CD4-positive, alpha-beta T cell (primary cell): ENCODE results near the gene URI1. TPM values are rescaled to one million over a fixed set of nuclear protein-coding genes. Genes with fewer than 3 reads are reported as not detected.

Source experiments
- ATAC-seq: fragments of 200-7000 bp; cut with Tn5 transposase; one replicate; pipeline ENCODE4 v1.10.0; 2022; ENCODE audit warnings: mild to moderate bottlenecking; ENCODE audit not compliant: poor library complexity
- CTCF ChIA-PET: fragments of 350-600 bp; sonication (Branson Sonifier 250); formaldehyde crosslinking; loops from one replicate; lab custom pipeline; 2021; ENCODE audit warnings: antibody characterized with exemption, inconsistent platforms; lab: Charles Lee
- POLR2A ChIA-PET: fragments of 350-600 bp; sonication (Branson Sonifier 250); formaldehyde crosslinking; loops from one replicate; lab custom pipeline; 2021; ENCODE audit warnings: antibody characterized with exemption, inconsistent platforms; lab: Charles Lee
- DNase-seq, 14 experiments: peaks; one replicate each; pipeline ENCODE4 v3.0.0-alpha.2; 2013 to 2020; ENCODE audit warnings: mixed read lengths in 2 of 14
- H3K27ac ChIP-seq, 2 donors: one replicate each; pipeline versions ENCODE4 v1.5.1 to v1.7.0; 2013; ENCODE audit warnings: low read length in 2 of 2, low read depth in 1 of 2, mild to moderate bottlenecking in 1 of 2
- H3K27me3 ChIP-seq, 2 experiments: 1 replicate in 1 of 2; 2 replicates in 1 of 2; pipeline versions ENCODE4 v1.6.1 to v1.7.0; 2013; ENCODE audit warnings: low read length in 2 of 2, control low read depth in 1 of 2, mild to moderate bottlenecking in 1 of 2, moderate library complexity in 1 of 2; ENCODE audit not compliant: insufficient read depth in 2 of 2, control insufficient read depth in 1 of 2
- H3K36me3 ChIP-seq: one replicate; pipeline ENCODE4 v1.6.1; 2013; ENCODE audit warnings: low read length, control low read depth; ENCODE audit not compliant: insufficient read depth
- H3K4me1 ChIP-seq: one replicate; pipeline ENCODE4 v1.6.1; 2013; ENCODE audit warnings: low read length, control low read depth; ENCODE audit not compliant: insufficient read depth
- H3K4me3 ChIP-seq: one replicate; pipeline ENCODE4 v1.5.1; 2013; ENCODE audit warnings: mild to moderate bottlenecking, low read length, moderate library complexity
- H3K9me3 ChIP-seq, 2 experiments: 1 replicate in 1 of 2; 2 replicates in 1 of 2; pipeline versions ENCODE4 v1.6.1 to v1.7.0; 2013; ENCODE audit warnings: low read length in 2 of 2, mild to moderate bottlenecking in 2 of 2, control low read depth in 1 of 2, moderate library complexity in 1 of 2; ENCODE audit not compliant: control insufficient read depth in 1 of 2, insufficient read depth in 1 of 2
- H3K27ac Mint-ChIP-seq: one replicate; pipeline ENCODE4 v1.8.0; 2020; ENCODE audit warnings: mixed read lengths
- H3K27me3 Mint-ChIP-seq: one replicate; pipeline ENCODE4 v1.8.0; 2021; ENCODE audit warnings: mixed read lengths
- H3K36me3 Mint-ChIP-seq: one replicate; pipeline ENCODE4 v1.8.0; 2021; ENCODE audit warnings: low read depth, mixed read lengths
- H3K4me1 Mint-ChIP-seq: one replicate; pipeline ENCODE4 v1.8.0; 2021; ENCODE audit warnings: low read depth, mixed read lengths
- H3K4me3 Mint-ChIP-seq: one replicate; pipeline ENCODE4 v1.8.0; 2020; ENCODE audit warnings: mild to moderate bottlenecking, mixed read lengths
- H3K9me3 Mint-ChIP-seq: one replicate; pipeline ENCODE4 v1.8.0; 2020; ENCODE audit warnings: mixed read lengths
- intact Hi-C, 2 experiments: fragments of 100-400 bp; cut with DNase I in 1 of 2; cut with micrococcal nuclease in 1 of 2; formaldehyde crosslinking; loops; one replicate each; pipeline versions ENCODE4 v1.15.1 to v1.9.0; 2023 to 2025; cut with DNase I, micrococcal nuclease
- total RNA-seq, 174 experiments: library from RNA in 2 of 174; stranded (reverse) in 2 of 174; gene quantifications; one replicate each; pipeline ENCODE4 v1.2.3 and lab custom pipeline; 2021 to 2026
- TF ChIP-seq, protein P1 (sequence below): fragments of 200-600 bp; IDR thresholded peaks from one replicate; pipeline ENCODE4 v1.8.0; 2022; ENCODE audit warnings: antibody characterized with exemption, mild to moderate bottlenecking

Gene URI1
- total RNA-seq, 2 experiments from 2014 or later, result 50.9 to 63.6 TPM

DNA sequence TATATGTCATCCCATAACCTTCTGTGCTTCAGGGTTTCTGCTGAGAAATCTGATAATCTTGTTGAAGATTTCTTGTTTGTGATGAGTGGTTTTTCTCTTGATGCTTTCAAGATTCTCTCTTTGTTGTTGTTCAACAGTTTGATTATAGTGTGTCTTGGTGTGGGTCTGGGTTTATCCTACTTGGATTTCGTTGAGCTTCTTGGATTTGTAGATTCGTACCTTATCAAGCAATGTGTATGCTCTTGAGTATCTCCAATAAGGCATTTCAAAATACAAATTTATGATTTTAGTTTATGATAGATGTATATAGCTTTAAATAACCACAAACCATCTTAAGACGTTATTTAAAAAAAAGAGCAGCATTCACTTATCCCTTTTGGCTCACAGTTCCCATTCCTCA is 57.5 kb downstream of the URI1 start:
- no peak for DNase-seq

DNA sequence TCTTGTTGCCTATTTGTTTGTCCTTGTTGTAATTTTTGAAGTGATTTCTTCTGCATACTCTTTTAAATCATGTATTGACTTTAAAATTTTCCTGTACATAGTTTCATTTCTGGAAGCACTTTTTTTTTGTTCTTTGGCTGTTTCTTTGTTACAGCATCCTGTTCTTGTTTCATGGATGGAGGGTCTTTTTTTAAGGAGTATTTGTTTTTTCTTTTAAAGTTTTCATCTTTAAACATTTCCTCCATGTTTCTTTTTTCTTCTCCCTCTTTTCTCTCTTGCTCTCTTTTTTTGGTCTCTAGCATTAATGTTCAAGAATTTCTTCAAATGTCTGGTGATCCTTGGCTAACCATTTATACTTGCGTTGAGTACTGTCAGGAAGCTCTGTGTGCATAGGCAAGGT is 58.8 kb downstream of the URI1 start:
- Mint-ChIP-seq H3K27ac (no peak overlapping the region), H3K9me3 (peaks cover 3% of the 10 kb centered on the region), H3K36me3 (peaks cover 93% of the 10 kb centered on the region), H3K4me3 (no peak overlapping the region), H3K27me3 (no peaks in the 10 kb centered on the region), H3K4me1 (peaks cover 84% of the 10 kb centered on the region)
- POLR2A ChIA-PET, result no interaction called here
- DNase-seq, result no peak
- ATAC-seq, result no peak
- Histone ChIP-seq H3K36me3 (peaks cover 10% of the 10 kb centered on the region), H3K9me3 (peaks cover 0 to 8% of the 10 kb centered on the region in 2 experiments), H3K4me3 (no peak overlapping the region), H3K27me3 (no peaks in the 10 kb centered on the region), H3K27ac (no peak overlapping the region), H3K4me1 (peaks cover under 1% of the 10 kb centered on the region)
- intact Hi-C loops, result no loop called here
- TF ChIP-seq, protein P1, sequence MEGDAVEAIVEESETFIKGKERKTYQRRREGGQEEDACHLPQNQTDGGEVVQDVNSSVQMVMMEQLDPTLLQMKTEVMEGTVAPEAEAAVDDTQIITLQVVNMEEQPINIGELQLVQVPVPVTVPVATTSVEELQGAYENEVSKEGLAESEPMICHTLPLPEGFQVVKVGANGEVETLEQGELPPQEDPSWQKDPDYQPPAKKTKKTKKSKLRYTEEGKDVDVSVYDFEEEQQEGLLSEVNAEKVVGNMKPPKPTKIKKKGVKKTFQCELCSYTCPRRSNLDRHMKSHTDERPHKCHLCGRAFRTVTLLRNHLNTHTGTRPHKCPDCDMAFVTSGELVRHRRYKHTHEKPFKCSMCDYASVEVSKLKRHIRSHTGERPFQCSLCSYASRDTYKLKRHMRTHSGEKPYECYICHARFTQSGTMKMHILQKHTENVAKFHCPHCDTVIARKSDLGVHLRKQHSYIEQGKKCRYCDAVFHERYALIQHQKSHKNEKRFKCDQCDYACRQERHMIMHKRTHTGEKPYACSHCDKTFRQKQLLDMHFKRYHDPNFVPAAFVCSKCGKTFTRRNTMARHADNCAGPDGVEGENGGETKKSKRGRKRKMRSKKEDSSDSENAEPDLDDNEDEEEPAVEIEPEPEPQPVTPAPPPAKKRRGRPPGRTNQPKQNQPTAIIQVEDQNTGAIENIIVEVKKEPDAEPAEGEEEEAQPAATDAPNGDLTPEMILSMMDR, result no peak
- CTCF ChIA-PET, result no interaction called here

More for the DNA sequence above, 57.5 kb downstream of the URI1 start:
- Histone ChIP-seq H3K27ac (no peak overlapping the region), H3K4me1 (no peaks in the 10 kb centered on the region), H3K9me3 (peaks cover 4 to 8% of the 10 kb centered on the region in 2 experiments), H3K36me3 (peaks cover 10% of the 10 kb centered on the region), H3K4me3 (no peak overlapping the region), H3K27me3 (no peaks in the 10 kb centered on the region)
- intact Hi-C loops, result no loop called here
- peaks cover 3% of the 10 kb centered on the region for H3K9me3 Mint-ChIP-seq
- POLR2A ChIA-PET, result no interaction called here
- peaks cover 77% of the 10 kb centered on the region for H3K4me1 Mint-ChIP-seq
- TF ChIP-seq, protein P1, result no peak
- ATAC-seq, result no peak
- CTCF ChIA-PET, result no interaction called here
- H3K27ac Mint-ChIP-seq, result no peak overlapping the region
- no peaks in the 10 kb centered on the region for H3K27me3 Mint-ChIP-seq
- no peak overlapping the region for H3K4me3 Mint-ChIP-seq
- H3K36me3 Mint-ChIP-seq, result peaks cover 92% of the 10 kb centered on the region

DNA sequence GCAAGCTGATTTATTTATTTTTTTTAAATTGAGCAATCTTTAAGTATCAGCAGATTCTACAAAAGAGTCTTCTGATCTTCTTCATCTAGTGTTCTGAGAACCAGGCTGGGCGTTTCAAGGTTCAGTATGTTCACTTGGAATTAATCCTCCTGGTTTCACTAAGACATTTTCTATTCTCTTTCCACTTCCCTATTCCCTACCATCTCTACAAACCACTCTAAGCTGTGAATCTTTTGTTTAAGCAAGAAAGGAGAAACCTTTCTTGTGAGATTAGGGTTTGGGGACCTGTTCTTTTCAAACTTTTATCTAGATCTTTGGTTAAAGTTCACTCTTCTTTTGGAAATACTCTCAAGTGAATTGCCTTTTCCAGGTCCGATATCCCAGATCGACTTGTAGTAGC is 59.3 kb downstream of the URI1 start:
- ChIA-PET CTCF (no interaction called here), POLR2A (no interaction called here)
- H3K9me3 ChIP-seq, result peaks cover 0 to 8% of the 10 kb centered on the region in 2 experiments
- DNase-seq, result no peak
- Mint-ChIP-seq H3K36me3 (peaks cover 93% of the 10 kb centered on the region), H3K4me3 (no peak overlapping the region), H3K27me3 (no peaks in the 10 kb centered on the region), H3K27ac (no peak overlapping the region), H3K9me3 (peaks cover 2% of the 10 kb centered on the region), H3K4me1 (peaks cover 85% of the 10 kb centered on the region)
- H3K36me3 ChIP-seq, result peaks cover 10% of the 10 kb centered on the region
- no peak overlapping the region for H3K4me3 ChIP-seq
- intact Hi-C loops, result no loop called here
- ATAC-seq, result no peak
- H3K4me1 ChIP-seq, result peaks cover 4% of the 10 kb centered on the region
- TF ChIP-seq, protein P1, result no peak
- H3K27me3 ChIP-seq, result no peaks in the 10 kb centered on the region
- no peak overlapping the region for H3K27ac ChIP-seq
